ENCODE results near the gene PLXNB1.

The PLXNB1 gene

GRCh38 chr3:48417529-48418108 lies 12.3 kb downstream of the PLXNB1 start:
- DNase-seq = no peak

GRCh38 chr3:48416546-48416945 lies 13.3 kb downstream of the PLXNB1 start:
- DNase-seq = no peak

GRCh38 chr3:48416091-48416505 lies 13.8 kb downstream of the PLXNB1 start:
- no peak for DNase-seq

- DNase-seq = no peak
Measured at GRCh38 chr3:48415251-48415953, 14.5 kb downstream of the PLXNB1 start.

- DNase-seq = no peak
Measured at GRCh38 chr3:48414376-48415250, 15.3 kb downstream of the PLXNB1 start.

- DNase-seq = no peak
Measured at GRCh38 chr3:48413611-48414010, 16.3 kb downstream of the PLXNB1 start.

- no peak for DNase-seq
Measured at GRCh38 chr3:48413086-48413485, 16.8 kb downstream of the PLXNB1 start.

- DNase-seq = no peak
Measured at GRCh38 chr3:48412375-48413001, 17.4 kb downstream of the PLXNB1 start.

GRCh38 chr3:48411606-48412374 lies 18.1 kb downstream of the PLXNB1 start:
- DNase-seq = no peak

- no peak for DNase-seq
Measured at GRCh38 chr3:48411041-48411588, 18.8 kb downstream of the PLXNB1 start.

GRCh38 chr3:48410205-48411040 lies 19.5 kb downstream of the PLXNB1 start:
- DNase-seq = no peak

- no peak for DNase-seq
Measured at GRCh38 chr3:48409291-48410201, 20.3 kb downstream of the PLXNB1 start.

- DNase-seq = no peak
Measured at GRCh38 chr3:48408823-48409281, 21.0 kb downstream of the PLXNB1 start.

GRCh38 chr3:48407542-48408099 lies 22.3 kb downstream of the PLXNB1 start:
- DNase-seq = no peak

- DNase-seq = no peak
Measured at GRCh38 chr3:48406443-48407431, 23.1 kb downstream of the PLXNB1 start.

- no peak for DNase-seq
Measured at GRCh38 chr3:48405971-48406370, 23.9 kb downstream of the PLXNB1 start.

- DNase-seq = no peak
Measured at GRCh38 chr3:48405343-48405881, 24.5 kb downstream of the PLXNB1 start.

Data from KG1 (cell line).